ENCODE results near the gene METTL9.
"Not testable (repeated sequence)": the region's sequence is repeated elsewhere in the genome, so short reads cannot be mapped to it uniquely, and the experiment has no call there.

Gene METTL9

DNA sequence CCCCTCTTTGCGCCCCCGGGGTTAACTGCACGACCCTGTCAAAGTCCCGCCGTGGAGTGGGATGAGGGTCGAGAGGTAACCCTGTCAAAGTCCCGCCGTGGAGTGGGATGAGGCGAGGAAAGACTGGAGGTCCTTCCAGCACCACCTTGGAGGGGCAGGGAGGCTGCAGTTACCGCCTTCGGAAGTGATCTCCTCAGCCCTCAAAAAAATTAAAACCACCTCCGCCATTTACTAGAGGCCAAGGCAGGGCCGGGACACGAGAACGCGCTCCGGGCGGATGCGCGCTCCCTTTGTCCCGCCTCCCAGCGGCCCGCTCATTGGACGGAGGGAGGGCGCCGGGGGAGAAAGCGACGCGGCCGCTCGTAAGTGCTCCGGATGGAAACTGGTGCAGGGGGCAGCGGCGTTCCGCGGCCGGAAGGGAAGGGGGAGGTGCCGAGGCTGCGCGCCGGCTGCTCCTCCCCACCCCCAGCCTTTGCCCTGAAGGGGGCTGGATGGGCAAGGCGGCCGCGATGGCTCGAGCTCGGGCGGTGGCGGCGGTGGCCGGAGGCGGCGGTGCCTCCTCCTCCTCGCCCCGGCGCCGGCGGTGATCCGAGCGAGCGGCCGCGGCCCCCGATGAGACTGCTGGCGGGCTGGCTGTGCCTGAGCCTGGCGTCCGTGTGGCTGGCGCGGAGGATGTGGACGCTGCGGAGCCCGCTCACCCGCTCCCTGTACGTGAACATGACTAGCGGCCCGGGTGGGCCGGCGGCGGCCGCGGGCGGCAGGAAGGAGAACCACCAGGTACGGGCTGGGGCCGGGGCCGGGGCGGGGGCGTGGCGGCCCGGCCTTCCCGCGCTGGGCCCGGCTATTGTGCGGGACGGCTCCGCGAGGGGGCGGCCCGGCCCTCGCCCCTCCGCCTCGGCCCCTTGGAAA lies at the start of gene METTL9:
TSS of gene METTL9 (plus strand) at position 456 of the 909 bp plus-strand sequence. CDS start at position 613, 157 bp downstream.
- POLR2A ChIA-PET, result no interaction called here
- peak within 1 kb of the TSS; percentile 92 for H3K4me3 ChIP-seq (ENCODE audit: low read depth, low read length)
- peak; percentile 55 for DNase-seq (ENCODE audit: low read depth, low spot score)
- TF ChIP-seq, protein P1, sequence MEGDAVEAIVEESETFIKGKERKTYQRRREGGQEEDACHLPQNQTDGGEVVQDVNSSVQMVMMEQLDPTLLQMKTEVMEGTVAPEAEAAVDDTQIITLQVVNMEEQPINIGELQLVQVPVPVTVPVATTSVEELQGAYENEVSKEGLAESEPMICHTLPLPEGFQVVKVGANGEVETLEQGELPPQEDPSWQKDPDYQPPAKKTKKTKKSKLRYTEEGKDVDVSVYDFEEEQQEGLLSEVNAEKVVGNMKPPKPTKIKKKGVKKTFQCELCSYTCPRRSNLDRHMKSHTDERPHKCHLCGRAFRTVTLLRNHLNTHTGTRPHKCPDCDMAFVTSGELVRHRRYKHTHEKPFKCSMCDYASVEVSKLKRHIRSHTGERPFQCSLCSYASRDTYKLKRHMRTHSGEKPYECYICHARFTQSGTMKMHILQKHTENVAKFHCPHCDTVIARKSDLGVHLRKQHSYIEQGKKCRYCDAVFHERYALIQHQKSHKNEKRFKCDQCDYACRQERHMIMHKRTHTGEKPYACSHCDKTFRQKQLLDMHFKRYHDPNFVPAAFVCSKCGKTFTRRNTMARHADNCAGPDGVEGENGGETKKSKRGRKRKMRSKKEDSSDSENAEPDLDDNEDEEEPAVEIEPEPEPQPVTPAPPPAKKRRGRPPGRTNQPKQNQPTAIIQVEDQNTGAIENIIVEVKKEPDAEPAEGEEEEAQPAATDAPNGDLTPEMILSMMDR (IDR thresholded peaks at IDR 0.05; ENCODE audit: insufficient read depth, low read length, missing control alignments), result no peak
- CTCF ChIA-PET, result interaction anchor here (1.4 to 3.6 kb wide), 2 partner anchors 40 to 58 kb away, joined by 3 to 9 read pairs; no protein-coding TSS in a partner anchor

DNA sequence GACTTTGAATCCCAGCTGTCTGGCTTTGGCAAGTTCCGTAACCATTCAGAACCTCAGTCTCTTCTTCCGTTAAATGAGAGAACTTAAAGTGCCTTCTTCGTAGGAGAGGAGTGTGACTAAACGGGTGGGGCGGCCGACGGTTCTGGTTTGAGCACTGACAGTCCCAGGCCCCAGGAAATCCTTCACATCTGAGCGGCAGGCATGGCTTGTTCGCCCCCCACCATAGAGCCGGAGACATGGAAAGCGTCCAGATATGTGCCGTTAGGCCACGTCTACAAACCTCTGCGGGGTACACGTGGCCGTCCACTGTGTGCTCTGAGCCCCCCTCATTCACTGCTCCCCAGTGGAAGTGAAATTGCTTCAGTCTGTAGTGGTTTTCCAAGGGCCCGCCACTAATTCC lies 49.4 kb upstream of the METTL9 start:
- POLR2A ChIA-PET; H3K4me3 ChIP-seq (ENCODE audit: low read depth, low read length); CTCF ChIA-PET; DNase-seq (ENCODE audit: low read depth, low spot score): not testable (repeated sequence)

DNA sequence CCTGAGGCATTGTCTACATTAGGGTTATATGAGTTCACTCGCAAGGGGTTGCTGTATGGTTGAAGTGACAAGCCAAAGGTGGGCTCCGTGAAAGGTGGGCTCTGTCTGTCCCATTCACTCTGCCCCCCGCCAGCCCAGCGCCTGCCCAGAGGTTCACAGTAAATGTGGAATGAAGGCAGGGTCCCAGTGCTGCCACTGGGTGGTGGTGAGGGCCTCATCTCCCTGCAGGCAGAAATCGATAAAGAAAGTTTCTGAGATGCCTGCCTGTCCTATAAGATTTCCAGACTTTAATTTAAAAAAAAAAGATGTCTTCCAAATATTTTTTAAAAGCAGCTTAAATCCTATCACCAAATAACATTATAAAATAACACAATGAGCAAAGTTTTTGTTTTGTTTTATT lies 48.9 kb upstream of the METTL9 start:
- DNase-seq (ENCODE audit: low read depth, low spot score); POLR2A ChIA-PET; CTCF ChIA-PET; H3K4me3 ChIP-seq (ENCODE audit: low read depth, low read length): not testable (repeated sequence)

DNA sequence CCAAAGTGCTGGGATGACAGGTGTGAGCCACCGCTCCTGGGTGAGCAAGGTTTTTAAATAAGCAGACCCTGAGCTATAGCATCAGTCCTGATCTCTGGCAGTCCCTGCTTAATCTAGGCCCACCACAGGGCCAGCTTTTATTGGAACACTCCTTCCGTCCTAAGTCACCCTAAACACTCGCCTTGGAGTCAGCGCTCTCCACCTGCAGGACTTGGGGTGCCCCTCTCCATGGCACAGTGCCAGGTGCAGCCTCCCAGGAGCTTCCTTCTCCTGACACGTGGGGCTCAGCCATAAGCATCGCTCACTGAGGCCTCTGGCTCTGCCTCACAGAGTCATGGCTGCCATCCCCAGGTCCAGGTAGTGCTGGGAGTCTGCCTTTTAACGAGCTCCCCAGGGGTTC lies 48.3 kb upstream of the METTL9 start:
- POLR2A ChIA-PET; CTCF ChIA-PET; H3K4me3 ChIP-seq (ENCODE audit: low read depth, low read length); DNase-seq (ENCODE audit: low read depth, low spot score): not testable (repeated sequence)

DNA sequence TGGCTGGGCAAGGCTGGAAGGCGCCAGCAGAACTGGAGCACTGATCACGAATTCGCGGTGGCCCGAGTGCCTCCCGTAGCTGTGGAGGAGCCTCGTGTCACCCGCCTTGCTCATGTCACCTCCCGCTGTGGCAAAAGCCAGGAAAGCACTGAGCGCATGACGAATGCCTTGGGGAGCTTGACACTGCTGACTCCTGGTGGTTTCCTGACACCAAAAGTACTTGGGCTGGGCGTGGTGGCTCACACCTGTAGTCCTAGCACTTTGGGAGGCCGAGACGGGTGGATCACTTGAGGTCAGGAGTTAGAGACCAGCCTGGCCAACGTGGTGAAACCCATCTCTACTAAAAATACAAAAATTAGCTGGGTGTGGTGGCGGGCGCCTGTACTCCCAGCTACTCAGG lies 47.8 kb upstream of the METTL9 start:
- DNase-seq (ENCODE audit: low read depth, low spot score); CTCF ChIA-PET; H3K4me3 ChIP-seq (ENCODE audit: low read depth, low read length); POLR2A ChIA-PET: not testable (repeated sequence)

DNA sequence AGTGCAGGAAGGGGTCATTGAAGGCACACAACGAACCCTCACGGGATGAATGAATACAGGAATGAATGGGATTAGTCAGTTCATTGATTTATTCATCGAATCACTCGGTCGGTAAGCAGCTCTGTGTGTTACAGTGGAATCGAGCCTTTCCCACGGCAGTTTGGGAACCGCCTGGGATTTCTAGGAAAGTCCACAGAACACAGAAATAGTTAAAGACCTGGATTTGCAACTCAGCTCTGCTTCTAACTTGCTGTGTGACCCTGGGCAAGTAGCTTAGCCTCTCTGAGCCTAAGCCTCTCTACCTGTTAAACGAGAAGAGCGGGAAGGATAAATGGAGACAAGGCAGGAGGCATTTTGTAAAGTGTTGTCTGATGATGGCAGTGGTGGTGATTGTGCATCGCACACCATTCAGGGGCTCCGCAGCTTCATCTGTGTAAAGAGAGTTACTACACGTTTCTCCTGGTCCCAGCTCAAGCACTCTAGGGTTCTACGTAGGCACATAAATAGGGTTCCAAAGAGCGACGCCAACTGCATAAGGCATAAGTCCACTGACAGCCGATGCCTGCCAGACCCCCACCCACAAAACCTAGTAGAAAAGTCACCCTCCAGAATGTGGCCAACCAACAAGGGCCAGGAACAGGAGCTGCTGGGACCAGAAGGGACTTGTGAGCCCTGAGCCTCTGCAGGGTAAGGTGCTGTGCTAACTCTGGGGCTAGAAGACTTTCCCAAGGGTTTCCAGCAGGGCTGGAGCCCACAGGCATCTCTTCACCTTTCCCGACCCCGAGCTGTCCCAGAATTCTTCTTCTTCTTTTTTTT lies 45.7 kb upstream of the METTL9 start:
- H3K4me3 ChIP-seq (ENCODE audit: low read depth, low read length); DNase-seq (ENCODE audit: low read depth, low spot score); POLR2A ChIA-PET: not testable (repeated sequence)
- CTCF ChIA-PET, result interaction anchor here (0.7 to 1.3 kb wide), 5 partner anchors 9 to 1124 kb away, joined by 3 to 6 read pairs (median 4); no protein-coding TSS in a partner anchor

DNA sequence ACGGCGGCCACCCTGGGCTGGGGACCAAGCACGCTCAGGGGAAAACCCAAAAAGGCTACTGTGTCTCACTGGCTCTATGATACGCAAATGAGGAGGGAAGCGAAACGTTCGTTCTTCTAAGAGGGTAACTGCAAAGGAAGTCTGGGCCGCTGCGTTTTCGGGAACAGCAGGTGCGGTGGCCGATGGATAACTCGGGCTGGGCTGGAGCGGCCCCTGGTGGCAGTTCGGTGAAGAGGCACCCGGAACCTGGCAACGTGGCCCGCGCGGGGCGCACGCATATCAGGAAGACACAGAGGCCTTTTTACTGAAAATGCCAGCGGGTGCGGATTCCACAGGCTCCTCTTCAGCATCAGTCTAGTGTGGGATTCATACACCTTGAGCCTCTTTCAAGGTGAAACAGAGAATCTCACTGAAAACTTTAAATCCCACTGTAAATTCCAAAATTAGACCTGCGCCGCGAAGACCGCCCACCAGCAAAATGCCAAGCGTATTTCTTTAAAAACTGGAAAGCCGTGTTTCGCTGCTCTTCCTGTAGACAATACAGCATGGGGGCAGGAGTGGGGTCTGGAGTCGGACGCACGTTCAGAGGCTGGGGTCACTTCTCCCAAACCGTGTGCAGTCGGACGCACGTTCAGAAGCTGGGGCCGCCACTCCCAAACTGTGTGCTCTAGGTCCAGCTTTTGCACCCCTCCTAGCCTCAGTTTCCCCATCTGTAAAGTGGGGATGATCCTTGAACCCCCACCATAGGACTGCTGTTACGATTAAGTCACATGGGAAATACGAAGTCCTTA lies 44.4 kb upstream of the METTL9 start:
- DNase-seq (ENCODE audit: low read depth, low spot score), result no peak
- CTCF ChIA-PET, result interaction anchor here (0.6 to 1.3 kb wide), 7 partner anchors 9 to 1468 kb away, joined by 3 to 10 read pairs (median 4); no protein-coding TSS in a partner anchor
- TF ChIP-seq, protein P1 (IDR thresholded peaks at IDR 0.05; ENCODE audit: insufficient read depth, low read length, missing control alignments), result peak; percentile 99
- H3K4me3 ChIP-seq (ENCODE audit: low read depth, low read length), result peak overlapping the region; percentile 20
- POLR2A ChIA-PET, result no interaction called here

DNA sequence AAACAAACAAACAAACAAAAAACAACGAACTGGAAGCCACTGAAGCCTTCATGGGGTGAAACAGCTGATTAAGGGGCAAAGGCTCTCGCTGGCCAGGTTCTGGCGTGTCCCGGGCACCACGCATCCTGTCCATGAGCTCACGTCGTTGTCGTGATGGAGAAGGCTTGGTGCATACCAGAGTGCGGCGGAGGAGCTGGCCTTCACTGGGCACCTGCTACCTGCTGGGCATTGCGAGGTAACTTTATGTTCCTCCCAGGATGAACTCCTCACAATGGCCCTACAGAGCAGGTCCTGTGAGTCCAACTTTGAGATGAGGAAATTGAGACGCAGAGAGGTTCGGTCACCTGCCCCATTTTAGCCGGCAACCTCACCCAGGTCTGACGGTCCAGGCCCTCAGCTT lies 43.8 kb upstream of the METTL9 start:
- H3K4me3 ChIP-seq (ENCODE audit: low read depth, low read length); DNase-seq (ENCODE audit: low read depth, low spot score); POLR2A ChIA-PET: not testable (repeated sequence)
- CTCF ChIA-PET, result interaction anchor here (0.8 to 1.3 kb wide), 6 partner anchors 9 to 1130 kb away, joined by 3 to 10 read pairs (median 6); no protein-coding TSS in a partner anchor

DNA sequence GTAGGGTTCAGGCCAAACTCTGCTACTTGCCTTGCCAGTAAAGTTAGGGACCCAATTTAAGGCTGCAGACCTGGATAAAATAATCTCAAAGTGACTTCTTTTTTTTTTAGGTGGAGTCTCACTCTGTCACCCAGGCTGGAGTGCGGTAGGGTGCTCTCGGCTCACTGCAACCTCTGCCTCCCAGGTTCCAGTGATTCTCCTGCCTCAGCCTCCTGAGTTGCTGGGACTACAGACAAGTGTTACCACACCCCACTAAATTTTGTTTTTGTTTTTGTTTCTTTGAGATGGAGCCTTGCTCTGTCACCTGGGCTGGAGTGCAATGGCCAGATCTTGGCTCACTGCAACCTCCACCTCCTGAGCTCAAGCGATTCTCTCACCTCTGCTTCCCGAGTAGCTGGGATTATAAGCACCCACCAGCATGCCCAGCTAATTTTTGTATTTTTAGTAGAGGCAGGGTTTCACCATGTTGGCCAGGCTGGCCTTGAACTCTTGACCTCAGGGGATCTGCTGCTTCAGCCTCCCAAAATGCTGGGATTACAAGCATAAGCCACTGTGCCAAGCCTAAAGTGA lies 43.3 kb upstream of the METTL9 start:
- H3K4me3 ChIP-seq (ENCODE audit: low read depth, low read length); DNase-seq (ENCODE audit: low read depth, low spot score); POLR2A ChIA-PET: not testable (repeated sequence)
- CTCF ChIA-PET, result interaction anchor here (1.0 to 1.3 kb wide), 3 partner anchors 8 to 12 kb away, joined by 8 to 10 read pairs (median 9); no protein-coding TSS in a partner anchor

DNA sequence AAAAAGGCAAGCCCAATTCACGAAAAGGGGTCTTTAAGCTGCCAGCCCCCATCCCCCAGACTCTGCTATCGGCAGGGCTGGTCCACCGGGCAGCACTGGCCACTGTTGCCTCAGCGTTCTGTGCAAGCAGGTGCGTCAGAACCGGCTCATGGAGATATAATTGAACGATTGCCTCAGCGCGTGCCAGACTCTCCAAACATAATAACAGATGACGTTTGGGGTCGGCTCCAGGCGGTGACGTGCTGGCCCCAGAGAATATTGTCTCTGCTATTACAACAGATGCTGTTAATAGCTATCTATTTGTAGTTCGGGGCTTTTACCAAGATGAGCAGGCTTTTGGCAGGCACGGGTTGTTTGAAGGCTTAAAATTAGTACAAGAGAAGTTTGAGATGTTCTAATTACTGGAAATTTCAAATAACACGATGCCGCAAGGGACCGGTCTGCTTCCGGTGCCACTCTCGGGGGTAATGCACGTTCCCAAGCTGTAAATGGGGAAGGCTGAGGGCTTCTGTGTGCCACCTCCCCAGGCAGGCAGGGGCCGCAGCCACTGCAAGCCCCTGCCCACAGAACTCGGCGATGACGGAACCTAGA lies 42.6 kb upstream of the METTL9 start:
- CTCF ChIA-PET; DNase-seq (ENCODE audit: low read depth, low spot score); POLR2A ChIA-PET; H3K4me3 ChIP-seq (ENCODE audit: low read depth, low read length): not testable (repeated sequence)

Data from AG04449 (cell line).